HepG2 (cell line): ENCODE results near the gene RPL41. TPM values are rescaled to one million over a fixed set of nuclear protein-coding genes. Genes with fewer than 3 reads are reported as not detected.

Experiments
- DMAP1 ChIP-seq: IDR thresholded peaks from 2 replicates; pipeline ENCODE4 v1.6.1; 2016
- EED ChIP-seq: sonication (generic); formaldehyde crosslinking; IDR thresholded peaks from 2 replicates; pipeline ENCODE4 v1.5.0; 2020; ENCODE audit warnings: mild to moderate bottlenecking, missing genetic modification reagents
- GPBP1L1 ChIP-seq: sonication (generic); formaldehyde crosslinking; IDR thresholded peaks from 2 replicates; pipeline ENCODE4 v1.5.0; 2020; ENCODE audit warnings: mild to moderate bottlenecking, missing genetic modification reagents
- HINFP ChIP-seq: sonication (generic); formaldehyde crosslinking; IDR thresholded peaks from 2 replicates; pipeline ENCODE4 v1.4.0; 2020; ENCODE audit warnings: low read depth, mild to moderate bottlenecking, missing genetic modification reagents
- HNF4G ChIP-seq, 2 experiments: sonication (generic) in 1 of 2; formaldehyde crosslinking in 1 of 2; IDR thresholded peaks; 2 replicates each; pipeline versions ENCODE4 v1.4.0 to v1.6.1; 2011 to 2020; ENCODE audit warnings: borderline replicate concordance in 2 of 2, low read depth in 2 of 2, mild to moderate bottlenecking in 2 of 2, low read length in 1 of 2, missing genetic modification reagents in 1 of 2, moderate library complexity in 1 of 2
- HNRNPK ChIP-seq: fragments of 200-400 bp; formaldehyde crosslinking; IDR thresholded peaks from 2 replicates; pipeline ENCODE4 v1.6.1; 2018; ENCODE audit warnings: low read length, low read depth, moderate library complexity, mild to moderate bottlenecking; ENCODE audit not compliant: poor library complexity, severe bottlenecking
- MYPOP ChIP-seq: sonication (generic); formaldehyde crosslinking; IDR thresholded peaks from 2 replicates; pipeline ENCODE4 v1.8.1; 2023; ENCODE audit warnings: mild to moderate bottlenecking, moderate library complexity, missing genetic modification reagents
- NONO ChIP-seq, 2 experiments: fragments of 450-650 bp in 1 of 2; sonication (generic) in 1 of 2; formaldehyde crosslinking in 1 of 2; IDR thresholded peaks in 1 of 2; conservative IDR thresholded peaks in 1 of 2; 2 replicates each; pipeline versions ENCODE4 v1.6.1 to v1.8.0; 2017 to 2022; ENCODE audit warnings: mild to moderate bottlenecking in 1 of 2, missing genetic modification reagents in 1 of 2, moderate library complexity in 1 of 2
- NR3C1 ChIP-seq: sonication (generic); formaldehyde crosslinking; IDR thresholded peaks from 2 replicates; pipeline ENCODE4 v1.4.0; 2020; ENCODE audit warnings: missing genetic modification reagents
- PLRG1 ChIP-seq: fragments of 450-650 bp; conservative IDR thresholded peaks from 2 replicates; pipeline ENCODE4 v1.6.1; 2016
- PPARG ChIP-seq: conservative IDR thresholded peaks from 2 replicates; pipeline ENCODE4 v1.6.1; 2016; ENCODE audit warnings: missing biosample characterization, missing genetic modification reagents
- RNF2 ChIP-seq: fragments of 450-650 bp; conservative IDR thresholded peaks from 2 replicates; pipeline ENCODE4 v1.6.1; 2016; ENCODE audit warnings: low read depth
- SIN3A ChIP-seq: IDR thresholded peaks from 2 replicates; pipeline ENCODE4 v1.6.1; 2011; ENCODE audit warnings: low read depth, mild to moderate bottlenecking, control low read depth, low read length, borderline replicate concordance
- ZBED4 ChIP-seq: sonication (generic); formaldehyde crosslinking; IDR thresholded peaks from 2 replicates; pipeline ENCODE4 v1.4.0; 2020; ENCODE audit warnings: missing genetic modification reagents, borderline replicate concordance
- ZBTB7A ChIP-seq: sonication (generic); formaldehyde crosslinking; IDR thresholded peaks from 2 replicates; pipeline ENCODE4 v1.8.0; 2022; ENCODE audit warnings: mild to moderate bottlenecking, missing genetic modification reagents
- ZFP82 ChIP-seq: sonication (generic); formaldehyde crosslinking; IDR thresholded peaks from 2 replicates; pipeline ENCODE4 v1.5.1; 2020; ENCODE audit warnings: mild to moderate bottlenecking, missing genetic modification reagents, borderline replicate concordance
- ZKSCAN8 ChIP-seq: IDR thresholded peaks from 2 replicates; pipeline ENCODE4 v1.6.1; 2016; ENCODE audit warnings: borderline replicate concordance, missing genetic modification reagents, missing compliant biosample characterization
- ZNF326 ChIP-seq: sonication (generic); formaldehyde crosslinking; IDR thresholded peaks from 2 replicates; pipeline ENCODE4 v1.4.0; 2020; ENCODE audit warnings: missing genetic modification reagents, borderline replicate concordance
- ZNF660 ChIP-seq: sonication (generic); formaldehyde crosslinking; IDR thresholded peaks from 2 replicates; pipeline ENCODE4 v1.5.1; 2020; ENCODE audit warnings: mild to moderate bottlenecking, low read depth, missing genetic modification reagents, borderline replicate concordance
- ZNF878 ChIP-seq: sonication (generic); formaldehyde crosslinking; IDR thresholded peaks from 2 replicates; pipeline ENCODE4 v1.8.1; 2023; ENCODE audit warnings: mild to moderate bottlenecking, missing genetic modification reagents, moderate library complexity
- polyA plus RNA-seq, 8 experiments: library from polyadenylated mRNA; depleted of rRNA in 3 of 8; stranded (reverse) in 7 of 8; unstranded in 1 of 8; fragments of >200 nt; fragmentation: Illumina TruSeq in 4 of 8; extraction: Trizol in 4 of 8; gene quantifications; 2 replicates each; pipeline versions ENCODE4 v1.2.1 to v1.2.3, GENCODE V29; 2011 to 2016; ENCODE audit warnings: low read depth in 4 of 8, missing spikeins in 1 of 8, mixed read lengths in 1 of 8; ENCODE audit not compliant: insufficient read depth in 1 of 8
- total RNA-seq, 5 experiments: library from RNA; depleted of rRNA; stranded (reverse); fragments of >200 nt; fragmentation: Illumina TruSeq; extraction: Trizol; gene quantifications; 2 replicates each; pipeline ENCODE4 v1.2.3, GENCODE V29; 2016; ENCODE audit warnings: low read depth in 1 of 5

Gene RPL41
- total and polyA plus RNA-seq, 2 of the 13 experiments (the other 11 are each of a cell fraction or from before 2014, with no cell fraction given): 4,012 to 7,670 TPM

- no peak for TF ChIP-seq GPBP1L1 (CRISPR knock-in tag)
- no peak; the same call in 1 of the 2 replicates for TF ChIP-seq ZBTB7A (CRISPR knock-in tag)
- TF ChIP-seq MYPOP: peak; percentile 90; the same call in 1 of the 2 replicates
- peak; percentile 89 for TF ChIP-seq ZFP82 (CRISPR knock-in tag)
- peak; percentile 66 for TF ChIP-seq PPARG
- no peak for TF ChIP-seq PLRG1
- peak; percentile 76 for TF ChIP-seq HNRNPK
- TF ChIP-seq ZNF878 (CRISPR knock-in tag): peak; percentile 98
- no peak for TF ChIP-seq NONO (IDR thresholded peaks at IDR 0.05)
- peak; percentile 95 for TF ChIP-seq NONO (CRISPR knock-in tag; conservative IDR thresholded peaks at IDR 0.05)
- TF ChIP-seq RNF2: peak; percentile 92
- TF ChIP-seq EED (CRISPR knock-in tag): peak; percentile 94
- no peak for TF ChIP-seq ZNF660 (CRISPR knock-in tag)
- no peak for TF ChIP-seq NR3C1
- no peak; the same call in 1 of the 2 replicates for TF ChIP-seq HNF4G (IDR thresholded peaks at IDR 0.05; ENCODE audit: borderline replicate concordance, low read depth, low read length)
- no peak for TF ChIP-seq HNF4G (CRISPR knock-in tag; IDR thresholded peaks at IDR 0.05; ENCODE audit: borderline replicate concordance, low read depth)
- no peak; the same call in 1 of the 2 replicates for TF ChIP-seq ZNF326 (CRISPR knock-in tag)
- peak; percentile 93 for TF ChIP-seq DMAP1 (CRISPR knock-in tag)
- peak; percentile 82; the same call in 1 of the 2 replicates for TF ChIP-seq SIN3A
- TF ChIP-seq ZKSCAN8 (CRISPR knock-in tag): no peak
- peak; percentile 61 for TF ChIP-seq ZBED4
- peak; percentile 65 for TF ChIP-seq HINFP (CRISPR knock-in tag)
These were observed 12.2 kb upstream of the RPL41 start, which contains the start of gene PA2G4 (continued) for GRCh38 chr12:56104109-56104814.
